ENCODE data around the gene RPP25.
A peak's percentile ranks its signal among the peaks of the same experiment; 100 is the strongest.

The RPP25 gene, protein sequence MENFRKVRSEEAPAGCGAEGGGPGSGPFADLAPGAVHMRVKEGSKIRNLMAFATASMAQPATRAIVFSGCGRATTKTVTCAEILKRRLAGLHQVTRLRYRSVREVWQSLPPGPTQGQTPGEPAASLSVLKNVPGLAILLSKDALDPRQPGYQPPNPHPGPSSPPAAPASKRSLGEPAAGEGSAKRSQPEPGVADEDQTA

DNA sequence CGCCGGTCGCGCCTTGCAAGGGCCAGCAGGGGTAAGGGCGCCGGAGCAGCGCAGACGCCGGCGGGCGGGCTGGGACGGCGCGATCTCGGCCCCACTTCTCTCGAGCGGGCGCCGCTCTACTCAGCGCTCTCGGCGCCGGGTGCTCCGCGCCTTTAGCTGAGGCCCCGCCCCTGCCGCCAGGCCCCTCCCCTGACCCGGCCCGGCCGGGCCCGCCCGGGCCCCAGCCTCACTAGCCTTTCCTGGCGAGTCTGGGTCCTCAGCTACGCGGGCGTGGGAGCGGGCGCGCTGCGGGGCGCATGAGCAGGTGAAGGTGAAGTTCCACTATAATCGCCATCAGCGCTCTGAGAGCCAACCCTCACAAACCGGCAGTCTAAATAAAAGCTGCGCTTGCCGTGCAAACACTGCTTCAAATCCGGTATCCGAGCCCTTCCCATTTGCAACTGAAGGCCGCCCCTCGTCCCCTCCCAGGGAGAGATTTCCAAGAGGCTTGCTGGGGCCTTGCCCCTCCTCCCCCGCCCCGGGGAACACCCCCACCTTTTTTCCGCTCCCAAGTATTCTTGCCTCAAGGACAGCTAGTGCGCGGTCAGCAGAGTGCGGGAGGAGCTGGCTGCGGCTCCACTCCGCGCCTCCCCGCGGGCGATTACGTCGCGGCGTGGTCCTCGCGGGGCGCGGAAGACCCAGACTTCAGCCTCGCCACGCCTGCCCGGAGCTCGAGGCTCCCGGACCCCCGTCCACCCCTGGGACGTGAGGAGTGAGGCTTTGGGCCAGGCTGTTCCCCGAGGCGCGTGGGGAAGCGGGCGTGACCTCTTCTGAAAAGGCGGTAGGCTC, at the start of gene RPP25:
Gene RPP25, minus strand, starts transcription at position 125 of the 828 bp plus-strand sequence. CDS start 189 bp downstream, outside the sequence.
- peak; percentile 64 for DNase-seq (ENCODE audit: low read depth, low spot score)
- TF ChIP-seq EZH2 (IDR thresholded peaks at IDR 0.05) (no peak), POLR2AphosphoS5 (IDR thresholded peaks at IDR 0.05; ENCODE audit: borderline replicate concordance, low read depth, low read length) (peak; percentile 56), FOXP2 (optimal IDR thresholded peaks at IDR 0.05; ENCODE audit: control extremely low read depth, extremely low read length, insufficient read depth) (no peak)
- Histone ChIP-seq H3K9me3 (ENCODE audit: low read depth, low read length) (no peaks in the 10 kb centered on the region), H3K36me3 (ENCODE audit: insufficient read depth, low read length) (no peaks in the 10 kb centered on the region), H3K4me3 (peak within 1 kb of the TSS; percentile 85), H3K9ac (ENCODE audit: insufficient read length) (peak within 1 kb of the TSS; percentile 85), H3K27ac (peak within 1 kb of the TSS; percentile 90)

DNA sequence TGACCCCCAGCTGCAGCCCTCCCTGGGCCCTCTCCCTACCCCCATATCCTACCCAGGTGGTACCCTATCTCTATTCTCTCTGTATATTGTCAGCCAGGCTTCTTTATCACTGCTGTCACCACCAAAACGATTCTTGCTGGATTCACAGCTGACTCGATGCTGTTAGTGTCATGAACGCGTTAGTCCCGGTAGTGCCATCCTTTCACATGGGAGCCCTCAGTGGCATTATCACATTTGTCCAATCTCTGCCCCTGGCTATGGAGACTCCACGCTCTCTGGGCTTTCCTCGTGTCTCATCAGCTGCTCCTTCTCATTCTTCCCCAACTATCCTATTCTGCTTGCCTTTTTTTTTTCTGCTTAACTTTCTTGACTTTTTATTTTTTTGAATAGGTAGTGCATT, 45.8 kb upstream of the RPP25 start:
- no peak for TF ChIP-seq FOXP2 (optimal IDR thresholded peaks at IDR 0.05; ENCODE audit: control extremely low read depth, extremely low read length, insufficient read depth)
- no peak for TF ChIP-seq POLR2AphosphoS5 (IDR thresholded peaks at IDR 0.05; ENCODE audit: borderline replicate concordance, low read depth, low read length)
- no peak for TF ChIP-seq EZH2 (IDR thresholded peaks at IDR 0.05)
- no peak for DNase-seq (ENCODE audit: low read depth, low spot score)
- Histone ChIP-seq H3K36me3 (ENCODE audit: insufficient read depth, low read length) (no peaks in the 10 kb centered on the region), H3K9ac (ENCODE audit: insufficient read length) (no peak overlapping the region), H3K4me3 (no peak overlapping the region), H3K27ac (no peak overlapping the region), H3K9me3 (ENCODE audit: low read depth, low read length) (no peaks in the 10 kb centered on the region)

DNA sequence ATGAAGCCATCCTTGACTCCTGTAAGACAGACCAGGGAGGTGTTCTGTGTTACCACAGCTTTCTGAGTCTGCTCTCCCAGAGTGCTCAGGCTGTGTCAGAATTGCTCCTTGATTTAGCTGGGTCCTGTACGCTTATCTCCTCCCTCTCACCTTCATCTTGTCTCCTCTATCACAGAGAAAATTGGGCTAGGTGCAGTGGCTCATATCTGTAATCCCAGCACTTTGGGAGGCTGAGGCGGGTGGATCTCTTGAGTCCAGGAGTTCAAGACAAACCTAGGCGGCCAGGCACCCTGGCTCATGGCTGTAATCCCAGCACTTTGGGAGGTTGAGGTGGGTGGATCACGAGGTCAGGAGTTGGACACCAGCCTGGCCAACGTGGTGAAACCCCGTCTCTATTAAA, 44.7 kb upstream of the RPP25 start:
- no peak for TF ChIP-seq FOXP2 (optimal IDR thresholded peaks at IDR 0.05; ENCODE audit: control extremely low read depth, extremely low read length, insufficient read depth)
- no peak for TF ChIP-seq POLR2AphosphoS5 (IDR thresholded peaks at IDR 0.05; ENCODE audit: borderline replicate concordance, low read depth, low read length)
- no peak for TF ChIP-seq EZH2 (IDR thresholded peaks at IDR 0.05)
- no peak for DNase-seq (ENCODE audit: low read depth, low spot score)
- H3K9me3 ChIP-seq (ENCODE audit: low read depth, low read length) = no peaks in the 10 kb centered on the region
- no peak overlapping the region for H3K9ac ChIP-seq (ENCODE audit: insufficient read length)
- H3K36me3 ChIP-seq (ENCODE audit: insufficient read depth, low read length) = no peaks in the 10 kb centered on the region
- H3K4me3 ChIP-seq = no peak overlapping the region
- H3K27ac ChIP-seq = no peak overlapping the region

DNA sequence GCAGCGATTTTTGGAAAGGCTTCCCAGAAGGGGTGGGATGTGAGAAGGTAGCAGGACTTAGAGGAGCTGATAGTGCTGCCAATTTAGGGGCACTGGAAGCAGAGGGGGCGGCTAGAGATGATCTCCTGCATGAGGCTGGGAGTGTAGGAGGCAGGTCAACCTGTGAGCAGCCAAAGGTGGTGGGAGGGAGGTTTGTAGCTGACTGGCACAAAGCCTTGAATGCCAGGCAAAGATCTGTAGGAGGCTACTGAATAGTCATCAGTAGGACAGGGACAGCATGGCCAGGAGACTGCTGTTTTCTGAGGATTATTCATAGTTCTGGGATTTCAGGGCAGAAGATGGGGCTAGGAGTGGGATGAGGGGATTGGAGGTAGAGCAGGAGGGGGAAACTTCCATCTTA, 41.0 kb upstream of the RPP25 start:
- no peak overlapping the region for H3K27ac ChIP-seq
- TF ChIP-seq FOXP2 (optimal IDR thresholded peaks at IDR 0.05; ENCODE audit: control extremely low read depth, extremely low read length, insufficient read depth) (no peak), EZH2 (IDR thresholded peaks at IDR 0.05) (no peak), POLR2AphosphoS5 (IDR thresholded peaks at IDR 0.05; ENCODE audit: borderline replicate concordance, low read depth, low read length) (no peak)
- H3K9ac ChIP-seq (ENCODE audit: insufficient read length) = no peak overlapping the region
- no peak for DNase-seq (ENCODE audit: low read depth, low spot score)
- H3K9me3 ChIP-seq (ENCODE audit: low read depth, low read length) = no peaks in the 10 kb centered on the region
- H3K4me3 ChIP-seq = no peak overlapping the region
- no peaks in the 10 kb centered on the region for H3K36me3 ChIP-seq (ENCODE audit: insufficient read depth, low read length)

DNA sequence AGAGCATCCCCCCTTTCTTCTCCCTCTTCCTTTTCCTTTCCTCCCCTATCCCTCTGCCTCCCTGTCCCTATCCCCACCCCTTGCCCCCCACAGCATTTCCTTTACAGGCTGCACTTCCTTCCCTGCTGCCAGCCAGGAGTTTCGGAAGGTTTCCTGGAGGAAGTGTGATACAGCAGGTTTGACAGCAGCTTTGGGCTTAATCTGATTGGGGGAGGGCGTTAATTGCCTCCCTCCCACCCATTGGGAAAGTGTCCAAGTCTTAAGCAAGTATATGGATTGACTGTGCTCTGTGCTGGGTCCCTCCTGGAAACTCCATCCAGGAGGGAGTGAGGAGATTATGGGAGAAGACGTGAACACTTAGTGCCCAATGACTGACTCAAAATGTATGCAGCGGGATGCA, 40.6 kb upstream of the RPP25 start:
- no peaks in the 10 kb centered on the region for H3K36me3 ChIP-seq (ENCODE audit: insufficient read depth, low read length)
- H3K4me3 ChIP-seq = no peak overlapping the region
- H3K27ac ChIP-seq = no peak overlapping the region
- no peaks in the 10 kb centered on the region for H3K9me3 ChIP-seq (ENCODE audit: low read depth, low read length)
- no peak for DNase-seq (ENCODE audit: low read depth, low spot score)
- TF ChIP-seq FOXP2 (optimal IDR thresholded peaks at IDR 0.05; ENCODE audit: control extremely low read depth, extremely low read length, insufficient read depth) (no peak), POLR2AphosphoS5 (IDR thresholded peaks at IDR 0.05; ENCODE audit: borderline replicate concordance, low read depth, low read length) (no peak), EZH2 (IDR thresholded peaks at IDR 0.05) (no peak)
- H3K9ac ChIP-seq (ENCODE audit: insufficient read length) = no peak overlapping the region

DNA sequence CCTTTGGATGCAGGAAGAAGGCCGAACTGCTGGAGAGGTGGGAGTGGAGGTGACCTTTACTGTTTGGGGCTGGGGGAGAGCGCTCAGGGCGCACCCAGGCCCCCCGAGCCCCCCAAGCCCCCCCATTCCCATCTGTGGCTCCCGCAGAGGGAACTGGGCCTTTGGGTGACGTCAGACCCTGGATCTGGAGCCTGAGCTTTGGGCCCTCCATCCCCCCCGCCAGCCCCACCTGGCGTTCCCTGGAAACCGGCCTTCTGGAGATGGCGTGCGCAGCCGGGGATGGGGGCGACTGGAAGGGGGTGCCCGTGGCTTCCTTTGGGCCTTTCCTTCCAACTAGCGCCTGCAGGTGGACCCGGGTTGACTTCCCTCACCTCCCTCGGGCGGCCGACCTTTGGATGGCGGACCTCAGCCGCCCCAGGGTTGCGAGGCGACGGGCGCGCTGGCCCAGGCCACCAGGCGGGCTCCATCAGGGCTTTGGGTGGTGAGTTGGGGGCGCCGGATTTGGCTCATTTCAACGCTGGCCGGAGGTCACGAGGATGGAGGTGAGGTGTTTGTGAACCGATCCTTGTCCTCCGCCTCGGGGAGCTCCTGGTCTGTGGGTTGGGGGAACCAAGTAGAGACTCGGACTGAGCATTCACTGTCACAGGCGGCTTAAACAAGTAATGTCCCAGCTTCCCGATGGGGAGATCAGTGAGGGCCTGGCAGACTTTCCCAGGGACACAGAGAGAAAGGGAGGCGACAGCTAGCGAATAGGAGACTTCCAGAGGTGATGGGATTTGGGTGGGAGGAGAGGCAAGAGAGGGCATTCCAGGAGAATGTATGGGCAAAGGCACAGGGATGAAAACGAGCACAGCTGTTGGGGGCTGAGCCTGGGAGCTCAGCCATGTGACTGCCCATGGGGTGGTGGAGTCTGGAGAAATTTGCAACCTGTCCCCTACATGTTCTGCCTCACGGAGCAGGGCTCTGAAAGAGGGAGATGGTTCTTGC, 39.5 kb upstream of the RPP25 start:
- no peak for DNase-seq (ENCODE audit: low read depth, low spot score)
- TF ChIP-seq EZH2 (IDR thresholded peaks at IDR 0.05) = no peak
- TF ChIP-seq POLR2AphosphoS5 (IDR thresholded peaks at IDR 0.05; ENCODE audit: borderline replicate concordance, low read depth, low read length) = no peak
- TF ChIP-seq FOXP2 (optimal IDR thresholded peaks at IDR 0.05; ENCODE audit: control extremely low read depth, extremely low read length, insufficient read depth) = no peak
- peak overlapping the region; percentile 72 for H3K4me3 ChIP-seq
- no peak overlapping the region for H3K27ac ChIP-seq
- no peak overlapping the region for H3K9ac ChIP-seq (ENCODE audit: insufficient read length)
- H3K36me3 ChIP-seq (ENCODE audit: insufficient read depth, low read length) = no peaks in the 10 kb centered on the region
- H3K9me3 ChIP-seq (ENCODE audit: low read depth, low read length) = no peaks in the 10 kb centered on the region

DNA sequence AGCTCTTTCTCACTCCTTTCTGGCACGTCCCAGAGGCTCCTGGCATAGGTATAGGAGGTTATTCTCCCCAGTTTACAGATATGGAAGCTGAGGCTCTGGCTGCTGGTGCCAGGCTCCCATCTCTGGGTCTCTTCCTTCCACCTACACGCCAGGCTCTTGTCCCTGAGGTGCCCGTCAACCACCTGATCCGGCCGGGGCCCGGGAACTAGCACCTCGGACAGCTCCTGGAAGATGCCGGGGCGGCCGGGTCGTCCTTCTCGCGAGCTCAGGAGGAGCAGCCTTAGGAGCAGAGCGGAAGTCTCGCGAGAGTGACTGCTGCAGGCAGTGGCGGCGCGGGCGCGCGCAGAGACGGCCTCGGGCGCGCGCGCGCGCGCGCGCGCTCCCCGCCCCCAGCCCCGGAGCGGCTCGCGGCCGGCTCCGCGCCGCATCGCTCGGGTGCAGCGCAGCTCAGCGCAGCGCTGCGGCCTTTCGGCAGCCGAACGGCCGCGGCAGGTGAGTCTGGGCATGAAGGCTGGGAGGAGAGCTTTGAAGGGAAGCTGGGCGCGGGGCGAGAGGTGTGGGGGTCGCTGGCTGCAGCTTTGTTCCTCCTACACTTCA, 38.7 kb upstream of the RPP25 start, which contains the start of gene SCAMP5:
Gene SCAMP5, plus strand, starts transcription at position 382 of the 597 bp plus-strand sequence. CDS start 16,277 bp downstream, outside the sequence.
- Histone ChIP-seq H3K4me3 (peak within 1 kb of the TSS; percentile 72), H3K27ac (no peak within 1 kb of the TSS), H3K36me3 (ENCODE audit: insufficient read depth, low read length) (no peaks in the 10 kb centered on the region), H3K9ac (ENCODE audit: insufficient read length) (no peak within 1 kb of the TSS), H3K9me3 (ENCODE audit: low read depth, low read length) (no peaks in the 10 kb centered on the region)
- TF ChIP-seq POLR2AphosphoS5 (IDR thresholded peaks at IDR 0.05; ENCODE audit: borderline replicate concordance, low read depth, low read length) (no peak), FOXP2 (optimal IDR thresholded peaks at IDR 0.05; ENCODE audit: control extremely low read depth, extremely low read length, insufficient read depth) (no peak), EZH2 (IDR thresholded peaks at IDR 0.05) (no peak)
- peak; percentile 76 for DNase-seq (ENCODE audit: low read depth, low spot score)

All from SK-N-MC (cell line).